WTC11 (cell line): Measurements from ENCODE around the gene NOTO. TPM values are rescaled to one million over a fixed set of nuclear protein-coding genes. Genes with fewer than 3 reads are reported as not detected.

Experiments
- ATAC-seq: fragments of 200-7000 bp; cut with Tn5 transposase; 2 replicates; pipeline ENCODE4 v1.10.0; 2021; ENCODE audit warnings: mild to moderate bottlenecking, moderate library complexity
- CTCF ChIA-PET: fragments of 300-600 bp; sonication (Branson Sonifier 250); formaldehyde crosslinking; loops from one replicate; lab custom pipeline; 2021; ENCODE audit warnings: antibody characterized with exemption; lab: Charles Lee
- POLR2A ChIA-PET: fragments of 350-600 bp; sonication (Branson Sonifier 250); formaldehyde crosslinking; loops from one replicate; lab custom pipeline; 2021; ENCODE audit warnings: antibody characterized with exemption; lab: Charles Lee
- DNase-seq: peaks from one replicate; pipeline ENCODE4 v3.0.0; 2021; ENCODE audit warnings: low spot score
- H3K27ac Mint-ChIP-seq: 2 replicates; pipeline ENCODE4 v1.8.0; 2021; ENCODE audit warnings: mixed read lengths
- H3K27me3 Mint-ChIP-seq: 2 replicates; pipeline ENCODE4 v1.8.0; 2021; ENCODE audit warnings: low read depth, mild to moderate bottlenecking, moderate library complexity, mixed read lengths
- H3K36me3 Mint-ChIP-seq: 2 replicates; pipeline ENCODE4 v1.8.0; 2021; ENCODE audit warnings: mixed read lengths
- H3K4me1 Mint-ChIP-seq: 2 replicates; pipeline ENCODE4 v1.8.0; 2022; ENCODE audit warnings: mixed read lengths
- H3K4me3 Mint-ChIP-seq: 2 replicates; pipeline ENCODE4 v1.8.0; 2021; ENCODE audit warnings: mild to moderate bottlenecking, moderate library complexity, mixed read lengths
- H3K9me3 Mint-ChIP-seq: 2 replicates; pipeline ENCODE4 v1.8.0; 2021; ENCODE audit warnings: mixed read lengths
- AR ChIP-seq: fragments of 250-450 bp; sonication (Bioruptor Pico); IDR thresholded peaks from 2 replicates; pipeline ENCODE4 v1.9.0; 2021; ENCODE audit warnings: mild to moderate bottlenecking
- ATF1 ChIP-seq: sonication (generic); formaldehyde crosslinking; IDR thresholded peaks from 2 replicates; pipeline ENCODE4 v1.8.1; 2023; ENCODE audit warnings: mild to moderate bottlenecking, moderate library complexity, missing genetic modification reagents
- ATF6 ChIP-seq: sonication (generic); formaldehyde crosslinking; IDR thresholded peaks from 2 replicates; pipeline ENCODE4 v1.8.1; 2023; ENCODE audit warnings: mild to moderate bottlenecking, missing genetic modification reagents
- E2F5 ChIP-seq: sonication (generic); formaldehyde crosslinking; IDR thresholded peaks from 2 replicates; pipeline ENCODE4 v1.8.1; 2022; ENCODE audit warnings: mild to moderate bottlenecking, moderate library complexity, missing genetic modification reagents
- GRHL2 ChIP-seq: fragments of 250-450 bp; sonication (Bioruptor Pico); IDR thresholded peaks from 2 replicates; pipeline ENCODE4 v1.8.0; 2022; ENCODE audit warnings: mild to moderate bottlenecking, moderate library complexity; ENCODE audit not compliant: insufficient replicate concordance, severe bottlenecking
- GTF2I ChIP-seq: fragments of 250-450 bp; sonication (Bioruptor Pico); conservative IDR thresholded peaks from 2 replicates; pipeline ENCODE4 v1.4.0; 2021; ENCODE audit warnings: mild to moderate bottlenecking
- HMGA2 ChIP-seq: fragments of 250-450 bp; sonication (Bioruptor Pico); IDR thresholded peaks from 2 replicates; pipeline ENCODE4 v1.4.0; 2021; ENCODE audit warnings: mild to moderate bottlenecking, moderate library complexity
- HMGXB4 ChIP-seq: sonication (generic); formaldehyde crosslinking; IDR thresholded peaks from 2 replicates; pipeline ENCODE4 v1.8.1; 2023; ENCODE audit warnings: mild to moderate bottlenecking, moderate library complexity, missing genetic modification reagents
- IRF1 ChIP-seq: sonication (generic); formaldehyde crosslinking; IDR thresholded peaks from 2 replicates; pipeline ENCODE4 v1.8.0; 2023; ENCODE audit warnings: missing genetic modification reagents
- MYBL2 ChIP-seq: sonication (generic); formaldehyde crosslinking; IDR thresholded peaks from 2 replicates; pipeline ENCODE4 v1.8.1; 2023; ENCODE audit warnings: mild to moderate bottlenecking, moderate library complexity, missing genetic modification reagents
- NFATC4 ChIP-seq: fragments of 250-450 bp; sonication (Bioruptor Pico); IDR thresholded peaks from 2 replicates; pipeline ENCODE4 v1.9.0; 2021; ENCODE audit warnings: mild to moderate bottlenecking
- NR2C2 ChIP-seq: sonication (generic); formaldehyde crosslinking; IDR thresholded peaks from 2 replicates; pipeline ENCODE4 v1.8.0; 2022; ENCODE audit warnings: mild to moderate bottlenecking, missing genetic modification reagents
- PRDM15 ChIP-seq: sonication (generic); formaldehyde crosslinking; IDR thresholded peaks from 2 replicates; pipeline ENCODE4 v1.8.0; 2022; ENCODE audit warnings: missing genetic modification reagents
- PRRX2 ChIP-seq: fragments of 250-450 bp; sonication (Bioruptor Pico); IDR thresholded peaks from 2 replicates; pipeline ENCODE4 v1.8.0; 2021; ENCODE audit warnings: mild to moderate bottlenecking
- SOX15 ChIP-seq: fragments of 250-450 bp; sonication (Bioruptor Pico); IDR thresholded peaks from 2 replicates; pipeline ENCODE4 v1.9.0; 2021; ENCODE audit warnings: mild to moderate bottlenecking
- TP53 ChIP-seq: sonication (generic); formaldehyde crosslinking; IDR thresholded peaks from 2 replicates; pipeline ENCODE4 v1.8.1; 2023; ENCODE audit warnings: mild to moderate bottlenecking, missing genetic modification reagents
- USF1 ChIP-seq: sonication (generic); formaldehyde crosslinking; IDR thresholded peaks from 2 replicates; pipeline ENCODE4 v1.8.0; 2022; ENCODE audit warnings: mild to moderate bottlenecking, missing genetic modification reagents
- ZNF138 ChIP-seq: sonication (generic); formaldehyde crosslinking; conservative IDR thresholded peaks from 2 replicates; pipeline ENCODE4 v1.8.1; 2022; ENCODE audit warnings: mild to moderate bottlenecking, moderate library complexity, missing genetic modification reagents
- ZNF281 ChIP-seq: sonication (generic); formaldehyde crosslinking; IDR thresholded peaks from 2 replicates; pipeline ENCODE4 v1.8.0; 2023; ENCODE audit warnings: mild to moderate bottlenecking, missing genetic modification reagents
- ZNF423 ChIP-seq: fragments of 250-450 bp; sonication (Bioruptor Pico); IDR thresholded peaks from 2 replicates; pipeline ENCODE4 v2.1.2; 2022; ENCODE audit warnings: mild to moderate bottlenecking, moderate library complexity
- ZNF671 ChIP-seq: fragments of 250-450 bp; sonication (Bioruptor Pico); IDR thresholded peaks from 2 replicates; pipeline ENCODE4 v1.8.0; 2021; ENCODE audit warnings: mild to moderate bottlenecking
- total RNA-seq: library from RNA; stranded (reverse); gene quantifications from 3 replicates; pipeline ENCODE4 v1.2.3, GENCODE V29; 2021

The NOTO gene
- total RNA-seq, 1 experiment from 2014 or later, result 0.15 TPM

GRCh38 chr2:73256618-73256922, 54.2 kb downstream of the NOTO start (continued):
- TF ChIP-seq ATF1 (CRISPR knock-in tag) (no peak), ZNF423 (CRISPR knock-in tag) (no peak), GTF2I (CRISPR knock-in tag) (no peak), USF1 (no peak), HMGA2 (CRISPR knock-in tag) (no peak), E2F5 (CRISPR knock-in tag) (no peak), ZNF138 (CRISPR knock-in tag) (no peak), PRDM15 (CRISPR knock-in tag) (no peak)

- no peak overlapping the region for H3K4me3 Mint-ChIP-seq
- ChIA-PET CTCF (interaction anchor here (1.1 to 2.2 kb wide), 5 partner anchors 12 to 172 kb away, joined by 3 to 5 read pairs (median 5); partner anchors contain the start of gene EGR4), POLR2A (interaction anchor here (1.8 kb wide), 1 partner anchor 12 kb away, joined by 9 read pairs; no protein-coding TSS in a partner anchor)
- no peak overlapping the region for H3K27ac Mint-ChIP-seq
- DNase-seq (no peak), ATAC-seq (no peak)
- H3K27me3 Mint-ChIP-seq, result no peaks in the 10 kb centered on the region; the same call in 1 of the 2 replicates
- no peaks in the 10 kb centered on the region for H3K9me3 Mint-ChIP-seq
- peaks cover 11% of the 10 kb centered on the region for H3K4me1 Mint-ChIP-seq
- peaks cover 24% of the 10 kb centered on the region for H3K36me3 Mint-ChIP-seq
- TF ChIP-seq GRHL2 (no peak), IRF1 (no peak), AR (no peak), PRRX2 (CRISPR knock-in tag) (no peak), ZNF671 (CRISPR knock-in tag) (no peak), NR2C2 (CRISPR knock-in tag) (no peak), TP53 (CRISPR knock-in tag) (no peak), SOX15 (no peak), E2F5 (CRISPR knock-in tag) (no peak), HMGXB4 (CRISPR knock-in tag) (no peak), MYBL2 (CRISPR knock-in tag) (no peak), ZNF281 (CRISPR knock-in tag) (no peak), NFATC4 (no peak), ATF6 (no peak)
Observed at GRCh38 chr2:73257021-73257420, 54.6 kb downstream of the NOTO start.
